Esophagus muscularis mucosa (tissue), 4 donors: ENCODE data around the gene TMEM14C. TPM values are rescaled to one million over a fixed set of nuclear protein-coding genes. Genes with fewer than 3 reads are reported as not detected.

Experiments used
- DNase-seq: peaks from one replicate; pipeline ENCODE4 v3.0.0-alpha.2; 2017; ENCODE audit errors: extremely low spot score
- H3K27ac ChIP-seq, 4 donors: fragments of 200-600 bp; sonication (generic); replicated peaks in 1 of 4; 1 replicate in 3 of 4; 2 replicates in 1 of 4; pipeline ENCODE4 v1.5.1; 2016 to 2019; ENCODE audit warnings: mild to moderate bottlenecking in 1 of 4
- H3K27me3 ChIP-seq, 4 donors: fragments of 200-600 bp; sonication (generic); one replicate each; pipeline versions ENCODE4 v1.5.1 to v1.6.0; 2016 to 2019
- H3K36me3 ChIP-seq, 4 donors: fragments of 200-600 bp; sonication (generic); one replicate each; pipeline ENCODE4 v1.5.1; 2016 to 2019
- H3K4me1 ChIP-seq, 4 donors: fragments of 200-600 bp; sonication (generic); one replicate each; pipeline ENCODE4 v1.5.1; 2016 to 2019
- H3K4me3 ChIP-seq, 4 donors: fragments of 200-600 bp; sonication (generic); 1 replicate in 2 of 4; 2 replicates in 2 of 4; pipeline ENCODE4 v1.5.1; 2016 to 2019; ENCODE audit warnings: mild to moderate bottlenecking in 4 of 4, moderate library complexity in 1 of 4
- H3K9me3 ChIP-seq, 4 donors: fragments of 200-600 bp; sonication (generic); 1 replicate in 3 of 4; 2 replicates in 1 of 4; pipeline ENCODE4 v1.5.1; 2016 to 2019
- CTCF ChIP-seq, 3 experiments: fragments of 200-600 bp in 2 of 3; fragments of 450-650 bp in 1 of 3; sonication (generic) in 2 of 3; IDR thresholded peaks; one replicate each; pipeline ENCODE4 v1.5.1; 2017 to 2019; ENCODE audit warnings: antibody characterized with exemption in 3 of 3, mild to moderate bottlenecking in 2 of 3, moderate library complexity in 1 of 3
- EP300 ChIP-seq: sonication (generic); formaldehyde crosslinking; IDR thresholded peaks from one replicate; pipeline ENCODE4 v1.6.1; 2017; ENCODE audit warnings: antibody characterized with exemption
- POLR2A ChIP-seq: fragments of 450-650 bp; IDR thresholded peaks from one replicate; pipeline ENCODE4 v1.6.1; 2017; ENCODE audit warnings: antibody characterized with exemption, moderate library complexity, mild to moderate bottlenecking, low read depth
- POLR2AphosphoS5 ChIP-seq, 2 donors: sonication (generic); formaldehyde crosslinking; IDR thresholded peaks; one replicate each; pipeline ENCODE4 v1.6.1; 2017; ENCODE audit warnings: antibody characterized with exemption in 2 of 2
- WGBS: methylation state at CpG from one replicate; pipeline ENCODE4 v1.1.5; 2018; 5-methylcytosine and 5-hydroxymethylcytosine counted together
- intact Hi-C: fragments of 100-400 bp; cut with DNase I; formaldehyde crosslinking; loops from one replicate; pipeline ENCODE4 v1.15.1; 2023
- total RNA-seq, 4 donors: library from RNA; depleted of rRNA; stranded (reverse); fragments of >200 nt; gene quantifications; one replicate each; pipeline versions ENCODE4 v1.1.0 to v1.2.1, GENCODE V29; 2016

Gene TMEM14C
- total RNA-seq, 4 donors from 2014 or later, result 91.1 to 147 (median 140) TPM

GRCh38 chr6:10684618-10685017 is 38.3 kb upstream of the TMEM14C start:
- Histone ChIP-seq H3K4me1 (no peaks in the 10 kb centered on the region), H3K4me3 (no peak overlapping the region), H3K27ac (no peak overlapping the region), H3K9me3 (no peaks in the 10 kb centered on the region), H3K36me3 (no peaks in the 10 kb centered on the region), H3K27me3 (peaks cover 0 to 5% (median 0%) of the 10 kb centered on the region in 4 donors)
- 71% methylated on average over 5 of the region's 5 CpGs for WGBS
- no peak for TF ChIP-seq POLR2A
- TF ChIP-seq POLR2AphosphoS5 (IDR thresholded peaks at IDR 0.05), result no peak
- TF ChIP-seq EP300, result no peak
- TF ChIP-seq CTCF (IDR thresholded peaks at IDR 0.05), result no peak
- no peak for DNase-seq
- intact Hi-C loops, result no loop called here

- Histone ChIP-seq H3K27ac (no peak overlapping the region), H3K36me3 (no peaks in the 10 kb centered on the region), H3K4me1 (no peaks in the 10 kb centered on the region), H3K27me3 (peaks cover 0 to 5% (median 0%) of the 10 kb centered on the region in 4 donors), H3K9me3 (no peaks in the 10 kb centered on the region), H3K4me3 (no peak overlapping the region)
- intact Hi-C loops, result no loop called here
- no peak for TF ChIP-seq CTCF (IDR thresholded peaks at IDR 0.05)
- no peak for TF ChIP-seq EP300
- TF ChIP-seq POLR2AphosphoS5 (IDR thresholded peaks at IDR 0.05), result no peak
- TF ChIP-seq POLR2A, result no peak
- DNase-seq, result no peak
- 72% methylated on average over 3 of the region's 3 CpGs for WGBS
These were observed 37.6 kb upstream of the TMEM14C start for GRCh38 chr6:10685092-10685915.

GRCh38 chr6:10686901-10687300 is 36.0 kb upstream of the TMEM14C start:
- TF ChIP-seq POLR2A (no peak), EP300 (no peak), POLR2AphosphoS5 (IDR thresholded peaks at IDR 0.05) (no peak), CTCF (IDR thresholded peaks at IDR 0.05) (no peak)
- no peaks in the 10 kb centered on the region for H3K9me3 ChIP-seq
- H3K4me1 ChIP-seq, result no peaks in the 10 kb centered on the region
- 90% methylated on average over 7 of the region's 8 CpGs for WGBS
- no peaks in the 10 kb centered on the region for H3K36me3 ChIP-seq
- no peak for DNase-seq
- intact Hi-C loops, result no loop called here
- H3K27ac ChIP-seq, result no peak overlapping the region
- no peak overlapping the region for H3K4me3 ChIP-seq
- H3K27me3 ChIP-seq, result peaks cover 0 to 5% (median 0%) of the 10 kb centered on the region in 4 donors

- no peaks in the 10 kb centered on the region for H3K36me3 ChIP-seq
- H3K4me3 ChIP-seq, result no peak overlapping the region
- no peak for DNase-seq
- H3K27ac ChIP-seq, result no peak overlapping the region
- H3K27me3 ChIP-seq, result peaks cover 0 to 5% (median 0%) of the 10 kb centered on the region in 4 donors
- WGBS, result 43% methylated on average over 6 of the region's 6 CpGs
- intact Hi-C loops, result no loop called here
- H3K9me3 ChIP-seq, result no peaks in the 10 kb centered on the region
- no peaks in the 10 kb centered on the region for H3K4me1 ChIP-seq
- TF ChIP-seq POLR2AphosphoS5 (IDR thresholded peaks at IDR 0.05), result no peak
- TF ChIP-seq EP300, result no peak
- no peak for TF ChIP-seq CTCF (IDR thresholded peaks at IDR 0.05)
These were observed 35.3 kb upstream of the TMEM14C start for GRCh38 chr6:10687582-10687981.
